HEK293 (cell line): ENCODE measurements around the gene SGSM2.

Source experiments
- BCL11A ChIP-seq: fragments of 450-650 bp; formaldehyde crosslinking; IDR thresholded peaks from 2 replicates; pipeline ENCODE4 v1.5.1; 2016; ENCODE audit warnings: low read depth, missing biosample characterization, missing genetic modification characterization
- CTCF ChIP-seq: fragments of 450-650 bp; formaldehyde crosslinking; IDR thresholded peaks from 2 replicates; pipeline ENCODE4 v1.5.1; 2016; ENCODE audit warnings: missing biosample characterization, missing genetic modification characterization
- FEZF1 ChIP-seq: fragments of 450-650 bp; formaldehyde crosslinking; IDR thresholded peaks from 2 replicates; pipeline ENCODE4 v1.5.1; 2016; ENCODE audit warnings: missing biosample characterization, missing genetic modification characterization
- GLI2 ChIP-seq: fragments of 450-650 bp; formaldehyde crosslinking; IDR thresholded peaks from 2 replicates; pipeline ENCODE4; 2017; ENCODE audit warnings: missing biosample characterization, missing genetic modification characterization, low read depth, borderline replicate concordance
- GLI4 ChIP-seq: fragments of 450-650 bp; formaldehyde crosslinking; IDR thresholded peaks from 2 replicates; pipeline ENCODE4 v1.5.1; 2016; ENCODE audit warnings: missing biosample characterization, missing genetic modification characterization
- RBAK ChIP-seq: fragments of 450-650 bp; formaldehyde crosslinking; IDR thresholded peaks from 2 replicates; pipeline ENCODE4 v1.5.1; 2016; ENCODE audit warnings: missing biosample characterization, missing genetic modification characterization
- SCRT2 ChIP-seq: fragments of 450-650 bp; formaldehyde crosslinking; IDR thresholded peaks from 2 replicates; pipeline ENCODE4 v1.5.1; 2016; ENCODE audit warnings: missing biosample characterization, missing genetic modification characterization
- ZEB2 ChIP-seq: fragments of 450-650 bp; formaldehyde crosslinking; IDR thresholded peaks from 2 replicates; pipeline ENCODE4 v1.5.1; 2016; ENCODE audit warnings: missing biosample characterization, missing genetic modification characterization
- ZFHX2 ChIP-seq: fragments of 450-650 bp; formaldehyde crosslinking; conservative IDR thresholded peaks from 2 replicates; pipeline ENCODE4 v1.5.1; 2016; ENCODE audit warnings: missing biosample characterization, missing genetic modification characterization
- ZIC2 ChIP-seq: fragments of 450-650 bp; formaldehyde crosslinking; IDR thresholded peaks from 2 replicates; pipeline ENCODE4 v1.5.1; 2016; ENCODE audit warnings: missing biosample characterization, missing genetic modification characterization
- ZNF140 ChIP-seq: fragments of 450-650 bp; formaldehyde crosslinking; IDR thresholded peaks from 2 replicates; pipeline ENCODE4 v1.5.1; 2016; ENCODE audit warnings: missing biosample characterization, missing genetic modification characterization
- ZNF16 ChIP-seq: fragments of 450-650 bp; formaldehyde crosslinking; IDR thresholded peaks from 2 replicates; pipeline ENCODE4 v1.5.1; 2016; ENCODE audit warnings: low read depth, missing biosample characterization, missing genetic modification characterization
- ZNF175 ChIP-seq: fragments of 450-650 bp; formaldehyde crosslinking; IDR thresholded peaks from 2 replicates; pipeline ENCODE4 v1.5.1; 2016; ENCODE audit warnings: missing biosample characterization, missing genetic modification characterization
- ZNF18 ChIP-seq: fragments of 450-650 bp; formaldehyde crosslinking; IDR thresholded peaks from 2 replicates; pipeline ENCODE4 v1.5.1; 2016; ENCODE audit warnings: missing biosample characterization, missing genetic modification characterization
- ZNF2 ChIP-seq: fragments of 450-650 bp; formaldehyde crosslinking; IDR thresholded peaks from 2 replicates; pipeline ENCODE4 v1.5.1; 2016; ENCODE audit warnings: missing biosample characterization, missing genetic modification characterization
- ZNF404 ChIP-seq: fragments of 450-650 bp; formaldehyde crosslinking; IDR thresholded peaks from 2 replicates; pipeline ENCODE4 v1.5.1; 2017; ENCODE audit warnings: missing biosample characterization, missing genetic modification characterization
- ZNF501 ChIP-seq: fragments of 450-650 bp; formaldehyde crosslinking; IDR thresholded peaks from 2 replicates; pipeline ENCODE4 v1.5.1; 2016; ENCODE audit warnings: missing biosample characterization, missing genetic modification characterization
- ZNF518A ChIP-seq: fragments of 450-650 bp; formaldehyde crosslinking; conservative IDR thresholded peaks from 2 replicates; pipeline ENCODE4 v1.5.1; 2016; ENCODE audit warnings: low read depth, missing biosample characterization, missing genetic modification characterization
- ZNF530 ChIP-seq: fragments of 450-650 bp; formaldehyde crosslinking; IDR thresholded peaks from 2 replicates; pipeline ENCODE4 v1.5.1; 2016; ENCODE audit warnings: low read depth, missing biosample characterization, missing genetic modification characterization
- ZNF596 ChIP-seq: fragments of 450-650 bp; IDR thresholded peaks from 2 replicates; pipeline ENCODE4 v1.5.0; 2018; ENCODE audit warnings: missing biosample characterization, mild to moderate bottlenecking, missing genetic modification characterization, moderate library complexity
- ZNF660 ChIP-seq: fragments of 450-650 bp; IDR thresholded peaks from 2 replicates; pipeline ENCODE4 v1.5.1; 2018; ENCODE audit warnings: missing biosample characterization, mild to moderate bottlenecking, missing genetic modification characterization
- ZNF670 ChIP-seq: fragments of 450-650 bp; formaldehyde crosslinking; IDR thresholded peaks from 2 replicates; pipeline ENCODE4 v1.5.1; 2016; ENCODE audit warnings: missing biosample characterization, missing genetic modification characterization, low read depth
- ZNF692 ChIP-seq: fragments of 450-650 bp; formaldehyde crosslinking; IDR thresholded peaks from 2 replicates; pipeline ENCODE4 v1.5.1; 2016; ENCODE audit warnings: missing biosample characterization, missing genetic modification characterization
- ZNF704 ChIP-seq: fragments of 450-650 bp; formaldehyde crosslinking; IDR thresholded peaks from 2 replicates; pipeline ENCODE4 v1.5.1; 2016; ENCODE audit warnings: missing biosample characterization, missing genetic modification characterization
- ZNF707 ChIP-seq: fragments of 450-650 bp; formaldehyde crosslinking; IDR thresholded peaks from 2 replicates; pipeline ENCODE4 v1.5.1; 2016; ENCODE audit warnings: missing biosample characterization, missing genetic modification characterization
- ZNF776 ChIP-seq: fragments of 450-650 bp; formaldehyde crosslinking; IDR thresholded peaks from 2 replicates; pipeline ENCODE4 v1.5.0; 2017; ENCODE audit warnings: missing biosample characterization, missing genetic modification characterization, borderline replicate concordance
- ZNF785 ChIP-seq: fragments of 450-650 bp; formaldehyde crosslinking; IDR thresholded peaks from 2 replicates; pipeline ENCODE4 v1.5.1; 2016; ENCODE audit warnings: missing biosample characterization, missing genetic modification characterization
- ZNF830 ChIP-seq: fragments of 450-650 bp; IDR thresholded peaks from 2 replicates; pipeline ENCODE4 v1.5.0; 2018; ENCODE audit warnings: missing biosample characterization, missing genetic modification characterization, low read depth, mild to moderate bottlenecking, moderate library complexity

SGSM2 gene

GRCh38 chr17:2395258-2396181, 58.2 kb downstream of the SGSM2 start (continued):
- no peak for TF ChIP-seq BCL11A (tag by site-specific recombination)
- no peak for TF ChIP-seq ZNF596
- TF ChIP-seq ZNF518A (tag by site-specific recombination): no peak
- 0 out of 2 replicates have a peak, but pooled peaks have one; percentile 15 for TF ChIP-seq CTCF (tag by site-specific recombination)
- TF ChIP-seq ZFHX2: peak; percentile 31; the same call in 1 of the 2 replicates
- TF ChIP-seq ZNF2 (tag by site-specific recombination): no peak
- TF ChIP-seq GLI2 (tag by site-specific recombination): no peak
- TF ChIP-seq ZIC2 (tag by site-specific recombination): peak; percentile 71
- TF ChIP-seq GLI4 (tag by site-specific recombination): no peak
- TF ChIP-seq ZNF501 (tag by site-specific recombination): no peak
- TF ChIP-seq ZNF785 (tag by site-specific recombination): no peak
- 0 out of 2 replicates have a peak, but pooled peaks have one; percentile 19 for TF ChIP-seq ZEB2
- TF ChIP-seq ZNF776: no peak
- no peak for TF ChIP-seq ZNF16
- TF ChIP-seq ZNF670: no peak
- TF ChIP-seq ZNF707 (tag by site-specific recombination): no peak
- no peak for TF ChIP-seq ZNF660 (tag by site-specific recombination)
- TF ChIP-seq ZNF175 (tag by site-specific recombination): no peak
- no peak for TF ChIP-seq ZNF530
- no peak for TF ChIP-seq ZNF140
- TF ChIP-seq FEZF1 (tag by site-specific recombination): no peak
- no peak for TF ChIP-seq ZNF692 (tag by site-specific recombination)
- TF ChIP-seq ZNF404 (tag by site-specific recombination): no peak
- no peak for TF ChIP-seq ZNF704 (tag by site-specific recombination)
- TF ChIP-seq RBAK (tag by site-specific recombination): no peak
- no peak for TF ChIP-seq SCRT2 (tag by site-specific recombination)
- no peak for TF ChIP-seq ZNF830
- TF ChIP-seq ZNF18 (tag by site-specific recombination): peak; percentile 90
